MM.1S (cell line): ENCODE results near the gene WDFY4.

Source experiments
- CTCF ChIP-seq: fragments of 300-600 bp; sonication (generic); IDR thresholded peaks from 2 replicates; pipeline ENCODE4 v1.5.1; 2016; ENCODE audit warnings: antibody characterized with exemption, low read length, mixed read lengths
- EZH2 ChIP-seq: fragments of 300-600 bp; sonication (generic); optimal IDR thresholded peaks from 2 replicates; pipeline ENCODE3; 2017; ENCODE audit warnings: low read depth, mild to moderate bottlenecking, antibody characterized with exemption, low read length, mixed read lengths
- EZH2phosphoT487 ChIP-seq: fragments of 300-600 bp; sonication (generic); IDR thresholded peaks from 2 replicates; pipeline ENCODE4 v1.6.1; 2018; ENCODE audit warnings: antibody characterized with exemption, low read length

DNA sequence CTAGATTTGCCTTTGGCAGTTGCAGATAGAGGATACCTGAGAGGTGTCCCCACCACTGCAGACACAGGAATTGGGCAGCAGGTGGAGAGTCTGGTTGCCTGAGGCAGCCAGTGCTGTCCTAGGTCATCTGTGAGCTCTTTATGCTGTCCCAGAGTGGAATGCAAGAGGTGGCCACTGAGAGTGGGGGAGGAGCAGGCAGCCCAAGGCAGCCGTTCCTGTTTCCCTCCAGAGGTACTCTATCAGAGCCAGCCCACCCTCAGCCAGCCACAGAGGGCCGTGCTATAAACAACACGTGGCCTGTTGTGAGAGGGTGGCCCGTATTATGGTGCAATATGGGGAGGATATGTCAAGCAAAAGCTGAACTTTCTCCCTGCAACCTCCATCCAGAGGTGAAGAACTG lies 246.5 kb downstream of the WDFY4 start:
- TF ChIP-seq CTCF (no peak), EZH2 (no peak), EZH2phosphoT487 (no peak)
